A673 (cell line): Measurements from ENCODE around the gene CNTN5.

Experiments used
- EZH2 ChIP-seq: fragments of 200-600 bp; sonication (generic); IDR thresholded peaks from 2 replicates; pipeline ENCODE4 v1.6.1; 2017; ENCODE audit warnings: borderline replicate concordance, low read depth, mild to moderate bottlenecking, mixed read lengths, antibody characterized with exemption, low read length; ENCODE audit not compliant: poor library complexity, severe bottlenecking
- TF ChIP-seq, protein P1 (sequence below): fragments of 300-800, 200-600 bp; sonication (generic); conservative IDR thresholded peaks from 2 replicates; pipeline ENCODE4 v1.5.1; 2017; ENCODE audit warnings: low read depth, mild to moderate bottlenecking, antibody characterized with exemption, low read length, moderate library complexity, mixed read lengths

- TF ChIP-seq, protein P1, sequence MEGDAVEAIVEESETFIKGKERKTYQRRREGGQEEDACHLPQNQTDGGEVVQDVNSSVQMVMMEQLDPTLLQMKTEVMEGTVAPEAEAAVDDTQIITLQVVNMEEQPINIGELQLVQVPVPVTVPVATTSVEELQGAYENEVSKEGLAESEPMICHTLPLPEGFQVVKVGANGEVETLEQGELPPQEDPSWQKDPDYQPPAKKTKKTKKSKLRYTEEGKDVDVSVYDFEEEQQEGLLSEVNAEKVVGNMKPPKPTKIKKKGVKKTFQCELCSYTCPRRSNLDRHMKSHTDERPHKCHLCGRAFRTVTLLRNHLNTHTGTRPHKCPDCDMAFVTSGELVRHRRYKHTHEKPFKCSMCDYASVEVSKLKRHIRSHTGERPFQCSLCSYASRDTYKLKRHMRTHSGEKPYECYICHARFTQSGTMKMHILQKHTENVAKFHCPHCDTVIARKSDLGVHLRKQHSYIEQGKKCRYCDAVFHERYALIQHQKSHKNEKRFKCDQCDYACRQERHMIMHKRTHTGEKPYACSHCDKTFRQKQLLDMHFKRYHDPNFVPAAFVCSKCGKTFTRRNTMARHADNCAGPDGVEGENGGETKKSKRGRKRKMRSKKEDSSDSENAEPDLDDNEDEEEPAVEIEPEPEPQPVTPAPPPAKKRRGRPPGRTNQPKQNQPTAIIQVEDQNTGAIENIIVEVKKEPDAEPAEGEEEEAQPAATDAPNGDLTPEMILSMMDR: no peak
- no peak for TF ChIP-seq EZH2
Observed at GRCh38 chr11:99065121-99065520, 44.4 kb downstream of the CNTN5 start.
